CD1c-positive myeloid dendritic cell (primary cell): ENCODE data around the gene MAML1.
"Not testable (repeated sequence)": the region's sequence is repeated elsewhere in the genome, so short reads cannot be mapped to it uniquely, and the experiment has no call there.

Source experiments
- DNase-seq: peaks from one replicate; pipeline ENCODE4 v3.0.0-alpha.2; 2016; ENCODE audit errors: extremely low spot score

Gene MAML1

GRCh38 chr5:179732412-179732917 lies at the start of gene MAML1:
Gene MAML1 (plus strand): TSS chr5:179732822. CDS start chr5:179733113, 291 bp downstream.
- DNase-seq: peak; percentile 100

GRCh38 chr5:179689212-179689611 lies 43.4 kb upstream of the MAML1 start:
- not testable (repeated sequence) for DNase-seq

- DNase-seq: peak; percentile 19
Observed at GRCh38 chr5:179694561-179694960, 38.1 kb upstream of the MAML1 start.

- no peak for DNase-seq
Observed at GRCh38 chr5:179696603-179697002, 36.0 kb upstream of the MAML1 start.

- DNase-seq: no peak
Observed at GRCh38 chr5:179697108-179697507, 35.5 kb upstream of the MAML1 start.

- DNase-seq: not testable (repeated sequence)
Observed at GRCh38 chr5:179697543-179697942, 35.1 kb upstream of the MAML1 start.

GRCh38 chr5:179697993-179698934 lies 34.4 kb upstream of the MAML1 start:
- DNase-seq: peak; percentile 99

- DNase-seq: peak; percentile 37
Observed at GRCh38 chr5:179698935-179699615, 33.5 kb upstream of the MAML1 start, which contains the start of gene CANX. Gene CANX (plus strand): TSS chr5:179698967. CDS start chr5:179705682, 6,715 bp downstream.

- DNase-seq: peak; percentile 63
Observed at GRCh38 chr5:179699616-179700237, 32.9 kb upstream of the MAML1 start.

GRCh38 chr5:179700401-179700918 lies 32.2 kb upstream of the MAML1 start:
- peak; percentile 12 for DNase-seq

GRCh38 chr5:179716286-179716685 lies 16.3 kb upstream of the MAML1 start:
- DNase-seq: no peak

- DNase-seq: no peak
Observed at GRCh38 chr5:179720222-179720621, 12.4 kb upstream of the MAML1 start.

- DNase-seq: no peak
Observed at GRCh38 chr5:179724163-179724562, 8.5 kb upstream of the MAML1 start.

- peak; percentile 60 for DNase-seq
Observed at GRCh38 chr5:179727106-179727505, 5.5 kb upstream of the MAML1 start.

GRCh38 chr5:179729303-179729702 lies 3.3 kb upstream of the MAML1 start:
- no peak for DNase-seq

- DNase-seq: no peak
Observed at GRCh38 chr5:179729727-179730126, 2.9 kb upstream of the MAML1 start.

GRCh38 chr5:179730356-179730755 lies 2.3 kb upstream of the MAML1 start:
- no peak for DNase-seq

GRCh38 chr5:179730852-179731251 lies 1.8 kb upstream of the MAML1 start:
- peak; percentile 18 for DNase-seq

GRCh38 chr5:179731791-179732411 lies 721 bp upstream of the MAML1 start:
- peak; percentile 93 for DNase-seq

GRCh38 chr5:179732918-179733771 lies 523 bp downstream of the MAML1 start:
- DNase-seq: peak; percentile 54
